EL (cell line): ENCODE results near the gene CST5.
"Not testable (repeated sequence)": the region's sequence is repeated elsewhere in the genome, so short reads cannot be mapped to it uniquely, and the experiment has no call there.

Experiments
- DNase-seq: peaks from one replicate; pipeline ENCODE4 v3.0.0-alpha.2; 2016

CST5 gene, protein sequence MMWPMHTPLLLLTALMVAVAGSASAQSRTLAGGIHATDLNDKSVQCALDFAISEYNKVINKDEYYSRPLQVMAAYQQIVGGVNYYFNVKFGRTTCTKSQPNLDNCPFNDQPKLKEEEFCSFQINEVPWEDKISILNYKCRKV

GRCh38 chr20:23879328-23879798 lies at the start of gene CST5:
Gene CST5 (minus strand): TSS chr20:23879748. CDS start chr20:23879676, 72 bp downstream.
- DNase-seq, result no peak

DNA sequence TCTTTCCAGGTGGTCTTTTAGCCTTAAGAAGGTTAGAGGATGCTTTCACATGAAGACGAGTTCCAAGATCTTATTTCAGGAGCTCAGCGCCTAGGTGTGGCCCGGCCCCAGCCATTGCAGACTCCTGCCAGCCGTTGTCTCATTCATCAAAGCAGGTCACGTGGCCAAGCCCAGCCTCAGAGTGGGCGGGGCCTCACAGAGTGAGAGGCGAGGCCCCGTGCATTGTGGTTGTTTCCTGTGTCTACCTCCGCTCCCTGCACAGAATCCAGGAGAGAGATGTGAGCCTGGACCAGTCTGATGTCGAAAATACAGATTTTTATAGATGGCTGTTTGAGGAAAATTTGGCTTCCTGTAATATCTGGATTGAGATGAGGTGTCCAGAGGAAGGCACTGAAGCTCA lies 49.2 kb upstream of the CST5 start:
- DNase-seq, result no peak

DNA sequence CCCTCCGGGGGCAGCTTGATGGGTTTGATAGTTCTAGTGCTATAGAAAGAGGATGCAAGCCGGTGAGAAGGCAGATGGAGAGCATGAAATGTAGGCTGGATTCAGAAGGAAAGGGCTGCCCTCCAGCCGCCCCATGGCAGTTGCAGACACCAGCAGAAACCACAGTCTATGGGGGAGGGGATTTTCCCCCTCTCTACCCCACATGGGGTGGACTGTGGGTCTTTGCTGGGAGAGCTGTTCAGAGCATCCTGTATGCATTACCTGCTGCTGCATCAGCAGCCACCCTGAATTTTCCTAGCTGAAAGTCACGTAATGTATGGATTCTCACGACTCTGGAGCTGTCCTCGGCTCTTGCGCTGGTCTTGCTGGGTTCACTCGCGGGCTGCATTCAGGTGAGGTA lies 48.8 kb upstream of the CST5 start:
- DNase-seq, result no peak

DNA sequence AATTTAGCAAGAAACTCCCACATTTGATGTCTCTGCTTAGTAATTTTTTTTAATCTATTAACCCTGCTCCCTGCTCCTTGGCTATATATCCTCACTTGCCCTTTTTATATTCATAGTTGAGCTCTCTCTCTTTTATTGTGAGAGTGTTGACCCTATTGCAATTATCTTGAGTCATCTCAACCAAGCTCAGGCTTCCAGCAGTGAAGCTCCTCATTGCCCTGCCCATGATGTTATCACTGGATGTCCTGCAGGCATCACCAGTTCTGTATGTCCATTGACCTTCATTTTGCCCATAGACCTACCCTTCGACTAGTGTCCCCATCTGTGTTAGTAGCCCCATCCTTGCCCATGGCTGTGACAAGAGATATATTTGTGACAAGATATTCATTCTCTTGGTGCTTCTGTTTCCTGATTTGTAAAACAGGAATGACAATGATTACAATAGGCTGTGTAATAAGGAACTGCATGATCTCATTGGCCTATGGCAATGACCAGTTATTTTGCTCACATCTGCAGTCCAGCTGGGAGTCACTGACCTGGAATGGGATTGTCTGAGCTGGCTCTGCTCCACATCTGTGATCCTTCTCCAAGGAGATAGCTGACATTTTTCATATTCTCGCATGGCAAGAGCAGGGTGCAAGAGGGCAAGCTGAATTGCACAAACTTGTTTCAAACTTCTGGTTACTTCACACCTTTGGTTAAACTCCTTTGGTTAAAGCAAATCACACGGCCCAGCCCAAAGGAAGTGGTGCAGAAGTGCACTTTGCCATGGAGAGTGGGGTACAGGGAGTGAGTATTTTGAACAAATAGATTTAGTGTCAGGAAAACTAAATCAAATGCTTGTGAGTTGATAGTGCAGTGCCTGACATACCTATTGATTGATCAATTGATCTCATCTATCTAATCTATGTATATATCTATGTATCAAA lies 47.7 kb upstream of the CST5 start:
- peak; percentile 70 for DNase-seq

DNA sequence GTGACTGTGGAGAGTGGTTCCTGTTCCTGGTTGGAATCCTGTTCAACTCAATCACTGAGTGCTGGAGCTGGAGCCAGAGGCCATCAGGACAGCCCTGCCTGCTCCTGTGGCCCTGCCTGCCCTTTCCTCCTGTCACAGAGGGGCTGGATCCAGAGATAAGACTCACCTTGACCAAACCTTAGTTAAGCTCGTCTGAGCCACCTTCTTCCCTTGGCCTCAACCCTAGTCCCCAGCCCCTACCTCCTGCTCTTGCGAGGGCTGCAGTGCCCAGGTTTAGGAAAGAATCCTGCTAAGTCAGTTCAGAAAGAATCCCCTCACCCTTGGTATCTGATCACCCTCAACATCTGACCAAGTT lies 47.0 kb upstream of the CST5 start:
- DNase-seq, result no peak

- peak; percentile 10 for DNase-seq
Measured at GRCh38 chr20:23925789-23926525, 46.4 kb upstream of the CST5 start.

DNA sequence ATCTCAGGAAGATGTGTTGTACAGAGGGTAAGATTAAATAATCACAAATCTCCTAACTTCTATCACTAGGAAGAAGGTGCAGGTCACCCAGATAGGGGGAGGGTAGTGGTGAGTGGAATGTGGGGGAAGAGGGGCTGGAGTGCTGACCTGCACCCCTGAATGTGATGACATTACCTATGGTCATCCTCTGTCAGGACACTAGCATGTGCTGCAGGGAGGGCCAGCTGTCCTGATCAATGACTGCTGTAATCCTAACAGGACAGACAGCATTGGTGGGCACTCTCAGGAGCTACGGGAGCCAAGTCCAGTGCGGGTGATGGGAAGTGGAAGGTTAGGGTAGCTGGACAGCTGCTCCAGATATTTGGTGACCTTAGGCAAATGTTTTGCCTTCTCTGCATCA lies 45.2 kb upstream of the CST5 start:
- no peak for DNase-seq

- DNase-seq, result no peak
Measured at GRCh38 chr20:23923891-23924435, 44.4 kb upstream of the CST5 start.

DNA sequence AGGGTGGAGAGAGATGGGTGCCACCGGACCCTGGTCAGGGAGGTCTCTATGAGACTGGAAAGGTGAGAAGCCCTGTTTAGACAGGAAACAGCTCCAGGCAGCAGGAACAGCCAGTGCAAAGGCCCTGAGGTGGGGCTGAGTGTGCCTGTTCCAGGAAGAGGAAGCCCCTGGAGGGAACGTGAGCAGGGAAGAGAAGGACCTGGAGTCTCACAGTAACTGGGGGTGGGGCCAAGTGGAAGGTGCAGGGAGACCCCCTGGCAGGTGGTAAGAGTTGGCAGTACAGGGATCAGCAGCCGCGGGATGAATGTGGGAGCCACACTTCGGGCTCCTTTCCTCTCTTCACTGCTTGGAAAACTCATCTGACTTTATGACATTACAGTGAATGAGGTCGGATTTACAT lies 43.8 kb upstream of the CST5 start:
- DNase-seq, result no peak

- peak; percentile 30 for DNase-seq
Measured at GRCh38 chr20:23920408-23921325, 41.1 kb upstream of the CST5 start.

GRCh38 chr20:23918896-23919295 lies 39.3 kb upstream of the CST5 start:
- DNase-seq, result no peak

DNA sequence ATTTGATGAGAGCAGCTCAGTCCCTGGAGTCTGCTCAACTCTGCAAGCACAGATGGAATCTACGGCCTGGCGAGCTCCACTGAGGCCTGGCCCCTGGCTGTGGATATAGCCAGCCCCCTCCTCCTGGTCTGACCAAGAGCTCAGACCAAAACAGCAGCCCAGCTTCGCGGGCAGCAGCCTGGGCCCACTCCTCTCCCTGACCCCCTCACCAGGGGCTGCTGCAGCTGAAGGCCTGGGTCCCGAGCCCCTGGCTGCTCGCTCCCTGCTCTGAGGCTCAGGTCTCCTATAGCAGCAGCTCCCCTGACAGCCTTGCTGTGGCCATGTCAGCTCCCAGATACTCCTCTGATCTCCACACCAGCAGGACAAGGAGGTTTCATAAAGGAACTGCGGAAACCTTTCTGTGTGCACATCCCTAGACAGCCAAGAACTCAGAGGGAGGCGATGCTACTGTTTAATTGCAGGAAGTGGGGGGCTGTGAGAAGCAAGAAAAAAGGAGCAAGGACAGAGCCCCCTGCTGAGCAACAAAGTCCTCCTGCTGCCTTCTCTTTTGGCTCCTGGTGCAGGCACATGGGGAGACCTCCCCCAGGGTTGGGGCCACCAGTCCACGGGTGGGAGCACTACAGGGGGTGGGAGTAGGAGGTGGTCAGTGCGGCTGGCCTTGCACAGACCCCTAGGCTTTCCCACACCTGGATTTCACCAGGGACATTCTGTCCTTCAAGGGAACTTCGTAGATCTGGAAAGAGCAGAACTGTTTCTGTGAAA lies 38.7 kb upstream of the CST5 start:
- DNase-seq, result no peak

- DNase-seq, result no peak
Measured at GRCh38 chr20:23917024-23917725, 37.6 kb upstream of the CST5 start.

DNA sequence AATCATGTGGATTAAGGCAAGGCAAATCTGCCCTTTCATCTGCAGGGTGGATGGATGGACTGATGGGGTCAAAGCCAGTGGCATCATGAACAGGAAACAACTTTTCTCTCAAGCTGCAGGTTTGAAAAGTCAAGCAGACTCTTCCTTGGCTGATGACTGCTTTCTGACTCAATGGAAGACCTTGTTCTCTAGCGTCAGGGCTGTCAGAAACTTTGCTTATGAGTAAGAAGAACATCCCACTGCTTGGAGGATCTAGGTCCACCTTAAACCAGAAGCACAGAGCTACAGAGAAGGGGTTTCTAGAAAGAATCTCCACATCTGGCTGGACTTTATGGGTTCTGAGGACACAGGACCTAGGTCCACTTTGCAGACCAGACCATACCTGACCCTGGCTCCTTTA lies 36.3 kb upstream of the CST5 start:
- DNase-seq, result no peak

DNA sequence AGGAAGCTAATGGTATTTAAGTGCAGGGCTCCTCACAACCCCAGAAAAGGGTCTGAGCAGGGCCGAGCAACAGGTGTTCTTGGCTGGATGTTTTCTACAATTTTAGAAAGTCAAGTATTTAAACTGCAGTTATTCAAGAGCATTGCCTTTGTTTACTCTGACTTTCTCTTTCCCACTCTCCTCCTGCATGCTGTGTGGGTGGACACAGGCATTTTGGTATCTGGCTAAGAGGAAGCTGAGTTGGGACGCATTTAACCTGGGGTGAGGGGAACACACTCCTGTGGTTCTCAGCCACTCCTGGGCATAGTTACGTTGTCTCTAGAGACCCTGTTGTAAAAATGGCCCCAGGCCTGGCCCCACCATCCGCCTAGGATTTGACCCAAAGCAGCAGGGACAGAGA lies 34.9 kb upstream of the CST5 start:
- DNase-seq, result not testable (repeated sequence)

DNA sequence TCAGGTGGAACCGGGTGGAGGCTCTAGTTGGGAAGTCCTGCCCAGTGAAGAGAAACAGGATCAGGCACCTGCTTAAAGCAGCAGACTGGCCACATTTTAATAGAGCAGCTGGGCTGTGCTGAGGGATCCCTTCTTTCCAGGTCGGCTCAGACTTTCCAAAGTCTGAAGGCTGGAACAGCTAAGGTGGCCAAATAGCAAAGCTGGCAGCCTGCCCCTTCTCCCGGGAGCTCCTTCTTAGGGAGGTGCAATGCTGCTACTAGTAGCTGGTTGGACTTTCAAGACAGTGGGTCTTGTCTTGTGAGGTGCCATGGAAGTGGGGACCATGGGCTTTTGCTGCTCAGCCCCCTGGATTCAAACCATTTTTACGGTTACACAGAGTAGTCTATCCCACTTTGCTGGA lies 30.7 kb upstream of the CST5 start:
- DNase-seq, result no peak

- no peak for DNase-seq
Measured at GRCh38 chr20:23909390-23909789, 29.8 kb upstream of the CST5 start.

DNA sequence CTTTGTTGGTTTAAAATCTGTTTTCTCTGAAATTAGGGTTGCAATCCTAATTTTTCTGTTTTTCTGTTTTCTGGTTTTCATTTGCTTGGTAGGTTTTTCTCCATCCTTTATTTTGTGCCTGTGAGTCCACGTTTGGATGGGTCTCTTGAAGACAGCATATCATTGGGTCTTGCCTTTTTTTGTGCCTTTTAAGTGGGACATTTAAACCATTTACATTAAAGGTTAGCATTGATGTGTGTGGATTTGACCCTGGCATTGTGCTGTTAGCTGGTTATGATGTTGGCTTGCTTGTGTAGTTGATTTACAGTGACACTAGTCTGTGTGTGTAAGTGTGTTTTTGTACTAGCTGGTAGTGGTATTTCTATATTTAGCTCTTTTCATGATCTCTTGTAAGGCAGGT lies 28.0 kb upstream of the CST5 start:
- no peak for DNase-seq

DNA sequence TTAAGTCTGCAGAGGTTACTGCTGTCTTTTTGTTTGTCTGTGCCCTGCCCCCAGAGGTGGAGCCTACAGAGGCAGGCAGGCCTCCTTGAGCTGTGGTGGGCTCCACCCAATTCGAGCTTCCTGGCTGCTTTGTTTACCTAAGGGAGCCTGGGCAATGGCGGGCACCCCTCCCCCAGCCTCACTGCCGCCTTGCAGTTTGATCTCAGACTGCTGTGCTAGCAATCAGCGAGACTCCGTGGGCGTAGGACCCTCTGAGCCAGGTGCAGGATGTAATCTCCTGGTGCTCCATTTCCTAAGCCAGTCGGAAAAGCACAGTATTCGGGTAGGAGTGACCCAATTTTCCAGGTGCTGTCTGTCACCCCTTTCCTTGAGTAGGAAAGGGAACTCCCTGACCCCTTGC lies 22.8 kb upstream of the CST5 start:
- not testable (repeated sequence) for DNase-seq

DNA sequence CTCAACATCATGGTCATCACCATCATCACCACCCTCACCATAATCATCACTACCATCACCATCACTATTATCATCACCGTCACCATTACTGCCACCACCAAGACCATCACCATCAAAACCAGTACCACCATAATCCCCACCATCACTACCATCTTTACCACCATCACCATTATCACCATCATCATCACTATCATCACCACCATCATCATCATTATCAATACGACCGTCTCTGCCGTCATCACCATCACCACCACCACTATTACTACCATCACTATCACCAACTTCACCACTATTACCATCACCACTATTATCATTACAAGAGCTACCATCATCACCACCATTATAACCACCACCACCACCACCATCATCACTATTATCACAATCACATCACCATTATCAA lies 11.3 kb upstream of the CST5 start:
- not testable (repeated sequence) for DNase-seq

DNA sequence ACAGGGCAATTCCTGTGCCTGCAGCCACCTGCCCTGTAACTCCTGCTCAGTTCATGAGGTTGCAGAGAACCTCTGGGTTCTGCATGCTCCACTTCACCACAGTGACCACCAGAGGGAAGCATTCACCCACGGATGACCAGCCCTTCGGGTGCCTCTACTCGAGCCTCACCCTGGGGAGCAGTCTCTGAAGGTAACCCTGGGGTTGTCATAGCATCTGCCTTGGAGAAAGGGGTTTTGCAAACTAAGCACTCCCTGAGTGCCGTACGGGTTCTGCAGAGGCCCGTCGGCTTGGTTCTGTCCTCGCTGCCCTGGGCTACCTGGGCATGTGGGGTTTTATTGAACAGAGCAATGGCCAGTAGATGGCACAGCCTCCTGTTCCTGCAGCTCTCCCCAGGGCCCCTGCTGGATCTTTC lies 10.2 kb upstream of the CST5 start:
- DNase-seq, result peak; percentile 60
